ENCODE results near the gene STK33.

STK33 gene

GRCh38 chr11:8357891-8358566 lies 236.0 kb downstream of the STK33 start:
- in situ Hi-C loops (cut with MboI; ENCODE audit: low sequenced_read_pairs), result no loop called here

DNA sequence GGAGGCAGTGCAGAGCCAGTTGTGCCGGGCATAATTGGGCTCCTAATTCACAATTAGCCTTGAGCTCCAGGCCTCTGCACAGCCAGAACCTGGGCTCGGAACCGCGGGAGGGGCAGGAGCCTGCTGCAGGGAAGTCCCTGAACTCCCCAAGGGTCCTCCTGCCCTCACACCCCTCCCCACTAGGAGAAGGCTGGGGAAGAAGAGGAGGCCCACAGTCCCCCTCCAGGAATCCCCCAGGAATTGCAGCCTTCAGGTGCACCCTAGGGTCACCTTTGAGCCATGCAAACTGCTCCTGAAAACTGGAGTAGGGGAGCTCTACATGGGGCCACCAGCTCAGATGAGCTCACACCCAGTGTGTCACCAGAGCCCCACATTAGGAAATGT lies 236.5 kb downstream of the STK33 start:
- in situ Hi-C loops (cut with MboI; ENCODE audit: low sequenced_read_pairs), result no loop called here

GRCh38 chr11:8356721-8357504 lies 237.1 kb downstream of the STK33 start:
- in situ Hi-C loops (cut with MboI; ENCODE audit: low sequenced_read_pairs), result no loop called here

GRCh38 chr11:8356216-8356615 lies 237.8 kb downstream of the STK33 start:
- in situ Hi-C loops (cut with MboI; ENCODE audit: low sequenced_read_pairs), result no loop called here

DNA sequence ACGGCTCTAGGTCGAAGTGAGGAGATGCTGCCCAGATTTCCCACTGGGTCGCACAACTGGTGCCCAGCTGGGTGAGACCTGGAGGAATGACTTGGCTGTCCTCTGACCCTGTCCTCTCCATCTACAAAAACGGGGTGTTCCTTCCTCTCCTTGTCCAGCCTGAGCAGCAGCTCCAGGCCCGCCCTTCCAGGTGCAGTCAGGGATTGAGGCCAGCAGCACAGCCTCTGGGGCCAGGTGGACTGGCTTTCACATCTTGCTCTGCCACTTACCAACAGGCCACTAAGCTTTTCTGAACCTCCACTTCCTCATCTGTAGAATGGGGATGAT lies 238.6 kb downstream of the STK33 start:
- in situ Hi-C loops (cut with MboI; ENCODE audit: low sequenced_read_pairs), result no loop called here

- in situ Hi-C loops (cut with MboI; ENCODE audit: low sequenced_read_pairs), result no loop called here
Measured at GRCh38 chr11:8354622-8355415, 239.2 kb downstream of the STK33 start.

DNA sequence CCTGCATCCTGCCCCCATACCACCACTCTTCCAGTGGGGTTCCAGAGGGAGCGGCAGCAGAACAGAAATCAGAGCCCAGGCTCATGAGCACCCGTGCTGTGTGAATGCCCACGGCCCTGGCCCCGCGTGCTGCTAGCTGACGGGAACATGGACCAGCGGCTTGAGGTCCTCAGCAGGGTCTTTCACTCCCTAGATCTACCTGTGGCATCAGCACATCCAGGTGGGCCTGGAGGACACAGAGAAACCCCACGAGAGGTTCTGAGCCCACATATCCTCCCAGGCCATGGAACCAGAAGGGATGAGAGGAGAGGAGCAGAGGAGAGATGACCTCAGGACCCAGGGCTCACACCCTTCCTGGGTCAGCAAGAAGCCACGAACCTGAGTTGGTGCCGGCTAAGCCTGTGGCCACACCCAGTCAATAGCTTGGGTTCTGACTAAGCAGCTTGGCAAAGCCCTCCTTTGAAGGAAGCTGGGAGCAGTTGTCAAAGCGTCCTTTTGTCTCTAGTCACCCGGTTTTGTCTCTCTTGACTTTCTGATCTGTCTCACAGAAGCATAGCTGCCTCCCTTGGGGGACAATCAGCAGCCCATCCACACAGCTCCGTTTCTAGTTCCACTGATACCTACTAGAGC lies 241.0 kb downstream of the STK33 start:
- in situ Hi-C loops (cut with MboI; ENCODE audit: low sequenced_read_pairs), result no loop called here

DNA sequence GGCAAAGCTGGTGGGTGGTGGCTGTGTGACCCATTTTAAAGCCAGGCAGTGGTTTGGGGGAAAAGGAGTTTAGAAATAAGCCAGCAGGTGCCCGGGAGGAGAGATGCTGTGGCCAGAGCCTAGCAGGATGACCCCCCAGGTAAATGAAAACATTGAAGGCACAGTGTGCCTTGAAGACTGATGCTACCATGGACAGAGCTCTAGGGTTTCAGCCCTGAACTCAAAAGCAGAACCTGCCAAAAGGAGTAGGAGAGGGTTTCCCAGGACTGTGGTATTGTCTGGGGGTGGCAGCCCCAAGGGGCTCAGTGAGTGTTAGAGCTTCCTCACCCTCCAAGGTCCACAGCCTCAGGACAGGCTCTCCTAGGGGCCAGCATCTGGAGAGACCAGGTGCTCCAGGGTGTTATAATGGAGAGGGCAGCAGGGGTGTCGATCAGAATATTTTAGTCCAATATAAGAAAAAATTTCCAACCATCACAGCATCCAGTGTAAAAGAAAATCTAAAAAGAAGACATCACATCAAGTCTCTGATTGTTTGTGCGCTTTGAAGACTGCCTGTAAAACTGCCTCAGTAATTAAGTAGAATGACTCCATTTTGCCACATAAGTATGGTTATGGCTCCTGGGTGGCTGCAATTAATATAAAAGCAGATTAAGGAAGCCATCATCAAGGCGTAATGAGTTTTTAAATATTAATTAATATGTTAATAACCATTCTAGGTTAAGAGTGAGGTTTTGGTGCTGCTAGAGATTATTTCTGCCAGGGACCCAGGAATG lies 241.7 kb downstream of the STK33 start:
- in situ Hi-C loops (cut with MboI; ENCODE audit: low sequenced_read_pairs), result no loop called here

DNA sequence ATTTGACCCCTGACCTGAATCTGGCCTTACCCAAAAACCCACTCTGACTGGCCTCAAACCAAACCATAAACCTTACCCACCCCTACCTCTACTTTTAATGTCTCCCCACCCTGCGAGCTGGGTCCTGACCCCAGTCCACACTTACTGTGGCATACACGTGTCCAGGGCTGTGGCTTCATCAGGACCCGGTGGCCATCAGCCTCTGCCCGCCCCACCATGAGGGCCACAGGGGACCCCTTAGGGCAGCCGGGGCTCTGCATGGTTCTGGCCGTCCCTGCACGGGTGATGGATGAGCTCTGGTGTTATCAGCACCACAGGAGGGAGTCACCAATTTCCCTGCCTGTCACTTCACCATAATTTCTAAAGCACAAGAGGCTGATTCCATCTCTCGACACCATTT lies 242.8 kb downstream of the STK33 start:
- in situ Hi-C loops (cut with MboI; ENCODE audit: low sequenced_read_pairs), result no loop called here

GRCh38 chr11:8347978-8348377 lies 246.1 kb downstream of the STK33 start:
- in situ Hi-C loops (cut with MboI; ENCODE audit: low sequenced_read_pairs), result no loop called here

- in situ Hi-C loops (cut with MboI; ENCODE audit: low sequenced_read_pairs), result no loop called here
Measured at GRCh38 chr11:8346157-8346755, 247.8 kb downstream of the STK33 start.

DNA sequence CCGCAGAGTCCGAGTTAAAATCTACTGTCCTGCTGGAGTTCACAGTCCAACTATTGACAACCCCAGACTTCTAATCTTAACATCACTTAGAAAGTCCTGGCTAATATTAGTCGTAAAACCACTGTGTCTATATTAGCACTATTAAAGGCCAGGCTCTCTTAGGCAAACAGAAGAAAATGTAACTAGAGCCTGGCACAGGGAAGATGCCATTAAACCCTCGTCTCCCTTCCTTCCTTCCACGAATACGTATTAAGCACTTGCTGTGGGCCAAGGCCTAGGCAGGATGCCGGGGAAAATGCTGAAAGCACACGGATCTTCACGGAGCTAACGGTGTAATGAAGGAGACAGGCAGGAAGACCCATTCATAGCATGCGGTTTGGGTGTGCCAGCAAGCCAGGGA lies 248.8 kb downstream of the STK33 start:
- in situ Hi-C loops (cut with MboI; ENCODE audit: low sequenced_read_pairs), result no loop called here

- in situ Hi-C loops (cut with MboI; ENCODE audit: low sequenced_read_pairs), result no loop called here
Measured at GRCh38 chr11:8344346-8344745, 249.7 kb downstream of the STK33 start.

DNA sequence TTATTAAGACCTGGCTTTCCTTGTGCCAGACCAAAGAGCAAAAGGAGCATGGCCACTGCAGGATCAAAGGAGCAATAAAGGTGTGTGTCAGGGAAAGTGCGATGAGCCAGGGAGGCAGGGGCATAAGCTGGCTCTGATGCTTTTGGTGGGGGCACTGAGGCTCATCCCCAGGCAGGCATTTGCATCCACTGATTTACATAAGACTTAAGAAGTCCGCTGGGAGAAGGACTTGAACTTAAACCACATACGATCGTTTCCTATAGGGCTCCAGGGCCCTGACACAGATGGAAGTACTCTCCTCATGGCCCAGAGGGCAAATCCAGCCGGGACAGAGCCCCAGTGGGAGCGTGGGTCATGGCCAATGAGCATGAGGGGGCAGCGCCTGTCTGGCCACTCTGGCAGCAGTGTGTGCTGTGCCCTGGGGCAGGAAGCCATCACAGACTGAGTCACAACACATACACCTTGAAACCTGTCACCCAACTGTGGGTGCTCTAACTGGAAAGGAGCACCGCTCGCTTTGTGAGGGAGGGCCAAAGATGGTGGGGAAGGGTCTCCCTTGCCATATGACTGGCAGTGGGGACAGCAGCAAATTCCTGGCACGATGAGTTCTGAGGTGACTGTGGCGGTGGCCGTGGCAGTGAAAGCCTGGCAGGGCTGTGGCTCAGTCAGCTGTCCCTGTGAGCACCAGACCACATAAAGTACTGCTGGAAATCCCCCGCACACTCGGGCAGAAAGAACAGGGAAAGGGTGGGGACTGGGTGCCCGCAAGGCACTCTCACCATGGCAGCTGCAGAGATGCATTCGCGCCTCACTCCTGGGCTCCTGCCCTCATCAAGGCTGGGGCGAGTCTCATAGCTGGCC lies 251.0 kb downstream of the STK33 start:
- in situ Hi-C loops (cut with MboI; ENCODE audit: low sequenced_read_pairs), result no loop called here

- in situ Hi-C loops (cut with MboI; ENCODE audit: low sequenced_read_pairs), result no loop called here
Measured at GRCh38 chr11:8341996-8342395, 252.0 kb downstream of the STK33 start.

Data from hTERT RPE-1 (cell line).